ENCODE results near the gene MYT1. TPM values are rescaled to one million over a fixed set of nuclear protein-coding genes. Genes with fewer than 3 reads are reported as not detected.

Gene MYT1
- total RNA-seq (2022; extraction: Qiagen RNA extraction; ENCODE audit: low read depth), result 0.09 to 0.28 TPM (median 0.14 TPM) in 4 of 5 replicates, not detected in the other

GRCh38 chr20:64164123-64164836 lies at the start of gene MYT1:
TSS of gene MYT1 (plus strand) at chr20:64164452. CDS start at chr20:64198862, 34,410 bp downstream.

GRCh38 chr20:64255361-64256281 lies 91.4 kb downstream of the MYT1 start, which contains the start of gene PCMTD2:
TSS of gene PCMTD2 (plus strand) at chr20:64255748. CDS start at chr20:64259966, 4,218 bp downstream.

Other genes starting within 250 kb of the MYT1 start
- gene UCKL1, start 208.0 kb upstream of the MYT1 start, total RNA-seq (2022; extraction: Qiagen RNA extraction; ENCODE audit: low read depth), result 24.4 to 35.3 TPM (median 32.2 TPM) in 5 replicates
- gene ZNF512B, start 194.5 kb upstream of the MYT1 start, total RNA-seq (2022; extraction: Qiagen RNA extraction; ENCODE audit: low read depth), result 9.1 to 12.4 TPM (median 11.8 TPM) in 5 replicates
- not detected in 5 replicates for gene SAMD10, start 184.8 kb upstream of the MYT1 start, total RNA-seq (2022; extraction: Qiagen RNA extraction; ENCODE audit: low read depth)
- gene PRPF6, start 183.3 kb upstream of the MYT1 start, total RNA-seq (2022; extraction: Qiagen RNA extraction; ENCODE audit: low read depth), result 49.9 to 54.3 TPM (median 53.6 TPM) in 5 replicates
- gene C20orf204, start 128.3 kb upstream of the MYT1 start, total RNA-seq (2022; extraction: Qiagen RNA extraction; ENCODE audit: low read depth), result 0.33 to 0.64 TPM (median 0.57 TPM) in 5 replicates
- 1.7 to 2.6 TPM (median 2.2 TPM) in 5 replicates for gene SOX18, start 114.8 kb upstream of the MYT1 start, total RNA-seq (2022; extraction: Qiagen RNA extraction; ENCODE audit: low read depth)
- 32.3 to 48.6 TPM (median 44.4 TPM) in 5 replicates for gene TCEA2, start 101.3 kb upstream of the MYT1 start, total RNA-seq (2022; extraction: Qiagen RNA extraction; ENCODE audit: low read depth)
- gene RGS19, start 84.9 kb upstream of the MYT1 start, total RNA-seq (2022; extraction: Qiagen RNA extraction; ENCODE audit: low read depth), result 17.9 to 32.1 TPM (median 28.1 TPM) in 5 replicates
- gene OPRL1, start 84.4 kb upstream of the MYT1 start, total RNA-seq (2022; extraction: Qiagen RNA extraction; ENCODE audit: low read depth), result 0.70 to 0.88 TPM (median 0.75 TPM) in 5 replicates
- 0.95 to 2.2 TPM (median 1.1 TPM) in 5 replicates for gene LKAAEAR1, start 80.1 kb upstream of the MYT1 start, total RNA-seq (2022; extraction: Qiagen RNA extraction; ENCODE audit: low read depth)
- not detected in 5 replicates for gene NPBWR2, start 56.9 kb upstream of the MYT1 start, total RNA-seq (2022; extraction: Qiagen RNA extraction; ENCODE audit: low read depth)
- gene PCMTD2, start 91.3 kb downstream of the MYT1 start, total RNA-seq (2022; extraction: Qiagen RNA extraction; ENCODE audit: low read depth), result 8.3 to 13.2 TPM (median 11.7 TPM) in 5 replicates